K562 treated with DMSO at 1 percent for 48 hours (cell line): ENCODE results near the gene SFI1. TPM values are rescaled to one million over a fixed set of nuclear protein-coding genes. Genes with fewer than 3 reads are reported as not detected.

Experiments used
- total RNA-seq: library from RNA; unstranded; fragments of 300-600 nt; gene quantifications from 2 replicates; pipeline ENCODE4 v1.2.3, GENCODE V29; 2022; ENCODE audit warnings: low replicate concordance; ENCODE audit errors: extremely low read depth

SFI1 gene
- not detected in 2 replicates for total RNA-seq

GRCh38 chr22:31496007-31496734, at the start of gene SFI1:
Gene SFI1, plus strand, starts transcription at chr22:31496536. Its CDS starts 11,749 bp downstream, at chr22:31508285.

GRCh38 chr22:31489632-31490495, 6.5 kb upstream of the SFI1 start, which contains the start of gene EIF4ENIF1:
Gene EIF4ENIF1, minus strand, starts transcription at chr22:31489842. Its CDS starts 1,124 bp downstream, at chr22:31488718.

GRCh38 chr22:31661851-31662667, 165.7 kb downstream of the SFI1 start, which contains the start of gene PISD:
Gene PISD, minus strand, starts transcription at chr22:31662215. Its CDS starts 7 bp downstream, at chr22:31662208.

Other genes with a start within 250 kb of the SFI1 start
- not detected in 2 replicates for gene PIK3IP1, start 204.0 kb upstream of the SFI1 start, total RNA-seq
- gene PATZ1, start 150.2 kb upstream of the SFI1 start, total RNA-seq = not detected in 2 replicates
- gene DRG1, start 96.9 kb upstream of the SFI1 start, total RNA-seq = not detected in 2 replicates
- not detected in 2 replicates for gene EIF4ENIF1, start 6.7 kb upstream of the SFI1 start, total RNA-seq
- not detected in 2 replicates for gene PISD, start 165.7 kb downstream of the SFI1 start, total RNA-seq